NCI-H1436 treated with DMSO at 0.1 percent for 48 hours (cell line): ENCODE measurements around the gene NID2.

Experiments used
- DNase-seq: peaks from one replicate; lab custom pipeline; 2025; lab: John Stamatoyannopoulos, UW

NID2 gene

DNA sequence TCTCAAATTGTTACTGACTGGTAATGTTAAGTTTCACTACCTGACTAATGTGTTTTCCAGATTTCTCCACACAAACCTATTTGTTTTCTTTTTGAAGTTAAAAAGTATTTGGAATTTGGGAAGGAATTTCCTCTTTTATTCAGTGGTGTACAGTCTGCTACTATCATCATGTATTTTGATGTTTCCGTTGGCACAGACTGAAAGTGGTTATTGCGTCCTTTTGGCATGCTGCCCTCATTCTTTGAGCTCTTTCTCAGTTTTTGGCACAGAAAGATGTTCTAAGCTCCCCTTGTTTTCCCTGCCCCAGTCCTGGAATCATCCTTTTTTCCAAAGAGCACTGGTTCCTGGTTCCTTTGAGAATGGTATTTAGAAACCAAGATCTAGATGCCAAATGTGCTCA lies 110.9 kb downstream of the NID2 start:
- DNase-seq, result no peak
